H9 (cell line): ENCODE data around the gene TNFSF10. TPM values are rescaled to one million over a fixed set of nuclear protein-coding genes. Genes with fewer than 3 reads are reported as not detected.

ENCODE experiments used
- DNase-seq: peaks from one replicate; pipeline ENCODE4 v3.0.0-alpha.2; 2017
- H2AFZ ChIP-seq: one replicate; pipeline ENCODE4 v1.6.1; 2013; ENCODE audit warnings: mild to moderate bottlenecking, low read length, control low read depth, moderate library complexity
- H2AK5ac ChIP-seq: 2 replicates; pipeline ENCODE4 v1.6.1; 2013; ENCODE audit warnings: low read length, control low read depth, mixed read lengths; ENCODE audit not compliant: insufficient read length
- H2BK120ac ChIP-seq: one replicate; pipeline ENCODE4 v1.6.1; 2013; ENCODE audit warnings: low read depth, mild to moderate bottlenecking, low read length, control low read depth, inconsistent platforms; ENCODE audit not compliant: poor library complexity, severe bottlenecking
- H2BK12ac ChIP-seq: 2 replicates; pipeline ENCODE4 v1.6.1; 2013; ENCODE audit warnings: low read length, control low read depth, mixed read lengths, low read depth; ENCODE audit not compliant: insufficient read length
- H2BK15ac ChIP-seq: 2 replicates; pipeline ENCODE4 v1.6.1; 2013; ENCODE audit warnings: low read depth, low read length, control low read depth
- H2BK20ac ChIP-seq: one replicate; pipeline ENCODE4 v1.6.1; 2013; ENCODE audit warnings: low read depth, mild to moderate bottlenecking, low read length, control low read depth, inconsistent platforms; ENCODE audit not compliant: poor library complexity, severe bottlenecking
- H2BK5ac ChIP-seq: 2 replicates; pipeline ENCODE4 v1.6.1; 2013; ENCODE audit warnings: low read length, control low read depth, mixed read lengths; ENCODE audit not compliant: insufficient read length
- H3K14ac ChIP-seq: 2 replicates; pipeline ENCODE4 v1.6.1; 2013; ENCODE audit warnings: low read length, control low read depth; ENCODE audit not compliant: insufficient read depth
- H3K18ac ChIP-seq: 2 replicates; pipeline ENCODE4 v1.6.1; 2013; ENCODE audit warnings: low read depth, mild to moderate bottlenecking, mixed read lengths, low read length, control low read depth; ENCODE audit not compliant: insufficient read length
- H3K23ac ChIP-seq: 2 replicates; pipeline ENCODE4 v1.6.1; 2013; ENCODE audit warnings: low read length, control low read depth, mixed read lengths, low read depth; ENCODE audit not compliant: insufficient read length
- H3K23me2 ChIP-seq: 2 replicates; pipeline ENCODE4 v1.6.1; 2013; ENCODE audit warnings: low read depth, mild to moderate bottlenecking, mixed read lengths, low read length, control low read depth; ENCODE audit not compliant: insufficient read length, poor library complexity, severe bottlenecking
- H3K27ac ChIP-seq: 2 replicates; pipeline ENCODE4 v1.5.1; 2013; ENCODE audit warnings: low read length, control low read depth, mixed read lengths, low read depth; ENCODE audit not compliant: insufficient read length
- H3K27me3 ChIP-seq: 2 replicates; pipeline ENCODE4 v1.6.1; 2013; ENCODE audit warnings: low read length, control low read depth, inconsistent platforms; ENCODE audit not compliant: insufficient read depth
- H3K4ac ChIP-seq: 2 replicates; pipeline ENCODE4 v1.6.1; 2013; ENCODE audit warnings: low read depth, mild to moderate bottlenecking, control low read depth, inconsistent platforms, low read length, moderate library complexity
- H3K4me1 ChIP-seq: 2 replicates; pipeline ENCODE4 v1.6.1; 2013; ENCODE audit warnings: low read length, control low read depth, inconsistent platforms; ENCODE audit not compliant: insufficient read depth
- H3K4me2 ChIP-seq: 2 replicates; pipeline ENCODE4 v1.6.1; 2013; ENCODE audit warnings: low read length, control low read depth, mixed read lengths; ENCODE audit not compliant: insufficient read length, insufficient read depth
- H3K56ac ChIP-seq: 2 replicates; pipeline ENCODE4 v1.6.1; 2013; ENCODE audit warnings: low read depth, mild to moderate bottlenecking, mixed read lengths, low read length, control low read depth; ENCODE audit not compliant: insufficient read length
- H3K79me1 ChIP-seq: 2 replicates; pipeline ENCODE4 v1.6.1; 2013; ENCODE audit warnings: low read depth, mild to moderate bottlenecking, moderate library complexity, low read length, control low read depth, inconsistent platforms; ENCODE audit not compliant: insufficient read depth, poor library complexity, severe bottlenecking
- H3K79me2 ChIP-seq: 2 replicates; pipeline ENCODE4 v1.6.1; 2013; ENCODE audit warnings: low read length, control low read depth, inconsistent platforms; ENCODE audit not compliant: insufficient read depth
- H3K9ac ChIP-seq: 2 replicates; pipeline ENCODE4 v1.6.1; 2013; ENCODE audit warnings: low read length, control low read depth, mixed read lengths; ENCODE audit not compliant: insufficient read length; ENCODE audit errors: extremely low read depth
- H3K9me3 ChIP-seq: one replicate; pipeline ENCODE4 v1.6.1; 2013; ENCODE audit warnings: low read depth, low read length, inconsistent platforms; ENCODE audit not compliant: control insufficient read depth
- H3T11ph ChIP-seq: one replicate; pipeline ENCODE4 v1.6.1; 2013; ENCODE audit warnings: mild to moderate bottlenecking, low read length, control low read depth, inconsistent platforms
- H4K20me1 ChIP-seq: one replicate; pipeline ENCODE4 v1.6.1; 2013; ENCODE audit not compliant: control insufficient read depth, insufficient read length, insufficient read depth
- H4K5ac ChIP-seq: 2 replicates; pipeline ENCODE4 v1.6.1; 2013; ENCODE audit warnings: low read depth, mild to moderate bottlenecking, mixed read lengths, low read length, control low read depth; ENCODE audit not compliant: insufficient read length
- H4K8ac ChIP-seq: replicated peaks from 2 replicates; pipeline ENCODE4 v1.6.1; 2013; ENCODE audit warnings: low read length, control low read depth, mixed read lengths, low read depth; ENCODE audit not compliant: insufficient read length
- H4K91ac ChIP-seq: 2 replicates; pipeline ENCODE4 v1.6.1; 2013; ENCODE audit warnings: low read depth, mild to moderate bottlenecking, moderate library complexity, mixed read lengths, low read length, control low read depth; ENCODE audit not compliant: insufficient read length
- H3K27ac Mint-ChIP-seq, 3 experiments: 2 replicates in 2 of 3; 3 replicates in 1 of 3; pipeline ENCODE4 v1.8.0; 2020 to 2021; ENCODE audit warnings: mixed read lengths in 3 of 3, mild to moderate bottlenecking in 1 of 3, moderate library complexity in 1 of 3
- H3K27me3 Mint-ChIP-seq: 2 replicates; pipeline ENCODE4 v1.8.0; 2021; ENCODE audit warnings: low read depth, mild to moderate bottlenecking, moderate library complexity, mixed read lengths
- H3K36me3 Mint-ChIP-seq, 3 experiments: 2 replicates in 2 of 3; 3 replicates in 1 of 3; pipeline ENCODE4 v1.8.0; 2020 to 2021; ENCODE audit warnings: low read depth in 3 of 3, mixed read lengths in 3 of 3; ENCODE audit not compliant: insufficient read depth in 1 of 3
- H3K4me1 Mint-ChIP-seq, 2 experiments: 2 replicates each; pipeline ENCODE4 v1.8.0; 2020; ENCODE audit warnings: mixed read lengths in 2 of 2
- H3K4me3 Mint-ChIP-seq, 2 experiments: 2 replicates in 1 of 2; 3 replicates in 1 of 2; pipeline ENCODE4 v1.8.0; 2020 to 2021; ENCODE audit warnings: mild to moderate bottlenecking in 2 of 2, mixed read lengths in 2 of 2, moderate library complexity in 1 of 2
- H3K9me3 Mint-ChIP-seq, 2 experiments: 2 replicates in 1 of 2; 3 replicates in 1 of 2; pipeline ENCODE4 v1.8.0; 2020; ENCODE audit warnings: mild to moderate bottlenecking in 2 of 2, mixed read lengths in 2 of 2, moderate library complexity in 1 of 2
- WGBS: extraction: QIAGEN DNeasy Blood & Tissue Kit; methylation state at CpG from one replicate; pipeline ENCODE4 v1.1.7; 2013; ENCODE audit warnings: missing lambda C conversion rate, low lambda C conversion rate, mixed read lengths; ENCODE audit not compliant: insufficient read length; ENCODE audit errors: extremely low coverage; 5-methylcytosine and 5-hydroxymethylcytosine counted together
- total RNA-seq: library from RNA; stranded (reverse); gene quantifications from 2 replicates; pipeline ENCODE4 v1.2.1, GENCODE V29; 2021
- TF ChIP-seq, protein P1 (sequence below): fragments of 200-600 bp; sonication (generic); conservative IDR thresholded peaks from 3 replicates; pipeline ENCODE4 v1.8.0; 2021; ENCODE audit warnings: antibody characterized with exemption, mild to moderate bottlenecking

The TNFSF10 gene
- total RNA-seq, 1 experiment from 2014 or later: not detected

- no CpG with 5 or more reads among the region's 1 CpG for WGBS
- no peak overlapping the region for H2BK120ac ChIP-seq
These were observed 37.4 kb upstream of the TNFSF10 start for GRCh38 chr3:172560586-172560985.

More at GRCh38 chr3:172560586-172560985, 37.4 kb upstream of the TNFSF10 start:
- Histone ChIP-seq H2BK5ac (no peak overlapping the region), H3K23me2 (no peaks in the 10 kb centered on the region), H2BK20ac (no peak overlapping the region), H2BK12ac (no peak overlapping the region), H3K4me1 (no peaks in the 10 kb centered on the region), H3K79me2 (no peaks in the 10 kb centered on the region), H4K91ac (no peak overlapping the region), H3K27ac (no peak overlapping the region), H3T11ph (no peak overlapping the region), H3K27me3 (no peaks in the 10 kb centered on the region), H3K4ac (no peak overlapping the region), H2AK5ac (no peak overlapping the region), H3K18ac (no peak overlapping the region), H3K56ac (no peak overlapping the region), H3K14ac (no peak overlapping the region), H4K8ac (no peak overlapping the region), H3K23ac (no peak overlapping the region), H4K20me1 (no peaks in the 10 kb centered on the region), H3K9me3 (no peaks in the 10 kb centered on the region), H3K79me1 (no peaks in the 10 kb centered on the region), H3K4me2 (no peak overlapping the region), H4K5ac (no peak overlapping the region), H3K9ac (no peak overlapping the region), H2AFZ (no peak overlapping the region), H2BK15ac (no peak overlapping the region)
- DNase-seq: no peak
- H3K36me3 Mint-ChIP-seq: no peaks in the 10 kb centered on the region
- H3K4me1 Mint-ChIP-seq: peaks cover 10 to 13% of the 10 kb centered on the region in 2 experiments
- no peak overlapping the region for H3K27ac Mint-ChIP-seq
- H3K9me3 Mint-ChIP-seq: no peaks in the 10 kb centered on the region
- no peak overlapping the region for H3K4me3 Mint-ChIP-seq
- TF ChIP-seq, protein P1, sequence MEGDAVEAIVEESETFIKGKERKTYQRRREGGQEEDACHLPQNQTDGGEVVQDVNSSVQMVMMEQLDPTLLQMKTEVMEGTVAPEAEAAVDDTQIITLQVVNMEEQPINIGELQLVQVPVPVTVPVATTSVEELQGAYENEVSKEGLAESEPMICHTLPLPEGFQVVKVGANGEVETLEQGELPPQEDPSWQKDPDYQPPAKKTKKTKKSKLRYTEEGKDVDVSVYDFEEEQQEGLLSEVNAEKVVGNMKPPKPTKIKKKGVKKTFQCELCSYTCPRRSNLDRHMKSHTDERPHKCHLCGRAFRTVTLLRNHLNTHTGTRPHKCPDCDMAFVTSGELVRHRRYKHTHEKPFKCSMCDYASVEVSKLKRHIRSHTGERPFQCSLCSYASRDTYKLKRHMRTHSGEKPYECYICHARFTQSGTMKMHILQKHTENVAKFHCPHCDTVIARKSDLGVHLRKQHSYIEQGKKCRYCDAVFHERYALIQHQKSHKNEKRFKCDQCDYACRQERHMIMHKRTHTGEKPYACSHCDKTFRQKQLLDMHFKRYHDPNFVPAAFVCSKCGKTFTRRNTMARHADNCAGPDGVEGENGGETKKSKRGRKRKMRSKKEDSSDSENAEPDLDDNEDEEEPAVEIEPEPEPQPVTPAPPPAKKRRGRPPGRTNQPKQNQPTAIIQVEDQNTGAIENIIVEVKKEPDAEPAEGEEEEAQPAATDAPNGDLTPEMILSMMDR: no peak
- H3K27me3 Mint-ChIP-seq: no peaks in the 10 kb centered on the region
